DMS79 (cell line): Measurements from ENCODE around the gene C10orf88.

ENCODE experiments used
- DNase-seq: peaks from one replicate; lab custom pipeline; 2025; lab: John Stamatoyannopoulos, UW

Gene C10orf88

GRCh38 chr10:122953902-122954730, at the start of gene C10orf88:
Gene C10orf88, minus strand, starts transcription at chr10:122954227. Its CDS starts 49 bp downstream, at chr10:122954178.
- DNase-seq: peak; percentile 85

GRCh38 chr10:123001370-123001769, 47.3 kb upstream of the C10orf88 start:
- no peak for DNase-seq

- DNase-seq: no peak
Observed at GRCh38 chr10:123000155-123000554, 46.1 kb upstream of the C10orf88 start.

GRCh38 chr10:122999347-122999746, 45.3 kb upstream of the C10orf88 start:
- no peak for DNase-seq

GRCh38 chr10:122998934-122999333, 44.9 kb upstream of the C10orf88 start:
- no peak for DNase-seq

- DNase-seq: no peak
Observed at GRCh38 chr10:122998360-122998917, 44.4 kb upstream of the C10orf88 start.

- DNase-seq: no peak
Observed at GRCh38 chr10:122997864-122998263, 43.8 kb upstream of the C10orf88 start.

- no peak for DNase-seq
Observed at GRCh38 chr10:122995936-122996335, 41.9 kb upstream of the C10orf88 start.

- no peak for DNase-seq
Observed at GRCh38 chr10:122993797-122994336, 39.8 kb upstream of the C10orf88 start.

GRCh38 chr10:122992031-122992585, 38.1 kb upstream of the C10orf88 start:
- no peak for DNase-seq

- no peak for DNase-seq
Observed at GRCh38 chr10:122990278-122990677, 36.3 kb upstream of the C10orf88 start.

GRCh38 chr10:122988501-122988900, 34.5 kb upstream of the C10orf88 start:
- DNase-seq: no peak

GRCh38 chr10:122986335-122986734, 32.3 kb upstream of the C10orf88 start:
- DNase-seq: no peak

GRCh38 chr10:122984708-122985107, 30.7 kb upstream of the C10orf88 start:
- DNase-seq: no peak

GRCh38 chr10:122983898-122984297, 29.9 kb upstream of the C10orf88 start:
- DNase-seq: no peak

- no peak for DNase-seq
Observed at GRCh38 chr10:122981066-122981464, 27.0 kb upstream of the C10orf88 start.

- peak; percentile 44 for DNase-seq
Observed at GRCh38 chr10:122980209-122981065, 26.4 kb upstream of the C10orf88 start, which contains the start of gene PSTK. Gene PSTK, plus strand, starts transcription at chr10:122980401. Its CDS starts 79 bp downstream, at chr10:122980480.

- DNase-seq: no peak
Observed at GRCh38 chr10:122974543-122975064, 20.6 kb upstream of the C10orf88 start.

GRCh38 chr10:122974023-122974422, 20.0 kb upstream of the C10orf88 start:
- DNase-seq: no peak

GRCh38 chr10:122968698-122969097, 14.7 kb upstream of the C10orf88 start:
- no peak for DNase-seq

- no peak for DNase-seq
Observed at GRCh38 chr10:122966879-122967278, 12.9 kb upstream of the C10orf88 start.

GRCh38 chr10:122962405-122962804, 8.4 kb upstream of the C10orf88 start:
- DNase-seq: no peak
